Stimulated activated CD8-positive, alpha-beta memory T cell treated with anti-CD3 and anti-CD28 coated beads, Interleukin-4, amount 100 ng/mL, for 1 hour (primary cell): Measurements from ENCODE around the gene ARHGEF28.

Source experiments
- DNase-seq, 2 donors: peaks; one replicate each; pipeline ENCODE4 v3.0.0-alpha.2; 2020; ENCODE audit warnings: low read depth in 2 of 2, low spot score in 1 of 2

Gene ARHGEF28

DNA sequence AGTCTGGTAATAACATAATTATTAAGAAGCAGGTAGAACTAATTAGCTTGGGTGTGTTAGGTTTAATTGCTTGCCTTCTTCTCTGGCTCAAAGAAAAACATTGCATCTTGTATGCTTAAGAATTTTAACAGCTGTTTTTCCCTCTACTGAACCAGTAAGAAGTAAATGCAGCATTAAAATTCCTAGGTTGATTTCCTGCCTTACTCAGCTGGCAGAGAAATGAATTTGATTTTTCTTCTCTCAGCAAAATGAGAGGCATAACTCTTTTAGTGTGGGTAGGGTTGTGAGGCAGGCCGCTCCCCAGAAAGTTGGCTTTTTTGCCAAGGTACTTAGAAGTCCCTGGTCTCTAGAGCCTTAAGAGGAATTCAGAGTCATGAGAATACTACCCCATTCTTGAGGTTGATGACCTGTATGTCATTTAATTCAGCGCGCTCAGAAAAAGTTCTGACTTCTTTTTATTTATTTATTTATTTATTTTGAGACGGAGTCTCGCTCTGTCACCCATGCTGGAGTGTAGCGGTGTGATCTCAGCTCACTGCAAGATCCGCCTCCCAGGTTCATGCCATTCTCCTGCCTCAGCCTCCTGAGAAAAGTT, 302.6 kb downstream of the ARHGEF28 start:
- DNase-seq: no peak

DNA sequence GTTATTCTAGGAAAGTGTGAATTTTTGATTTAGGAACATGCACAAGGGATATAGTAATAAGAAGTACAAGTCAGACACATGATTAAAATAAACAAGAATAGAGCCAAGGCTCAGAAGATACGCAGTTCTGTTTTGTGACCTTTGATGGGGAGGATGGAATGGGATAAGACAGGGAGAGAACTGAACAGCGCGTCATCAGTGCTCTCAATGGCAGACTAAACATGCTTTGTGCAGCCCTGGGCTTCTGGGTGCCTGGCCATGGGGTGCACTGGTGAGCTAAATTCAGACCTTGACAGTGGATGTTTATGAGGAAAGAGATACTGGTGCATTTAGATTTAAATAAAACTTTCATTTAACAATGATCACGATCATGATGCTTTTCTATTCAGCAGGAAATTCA, 309.7 kb downstream of the ARHGEF28 start:
- no peak for DNase-seq

DNA sequence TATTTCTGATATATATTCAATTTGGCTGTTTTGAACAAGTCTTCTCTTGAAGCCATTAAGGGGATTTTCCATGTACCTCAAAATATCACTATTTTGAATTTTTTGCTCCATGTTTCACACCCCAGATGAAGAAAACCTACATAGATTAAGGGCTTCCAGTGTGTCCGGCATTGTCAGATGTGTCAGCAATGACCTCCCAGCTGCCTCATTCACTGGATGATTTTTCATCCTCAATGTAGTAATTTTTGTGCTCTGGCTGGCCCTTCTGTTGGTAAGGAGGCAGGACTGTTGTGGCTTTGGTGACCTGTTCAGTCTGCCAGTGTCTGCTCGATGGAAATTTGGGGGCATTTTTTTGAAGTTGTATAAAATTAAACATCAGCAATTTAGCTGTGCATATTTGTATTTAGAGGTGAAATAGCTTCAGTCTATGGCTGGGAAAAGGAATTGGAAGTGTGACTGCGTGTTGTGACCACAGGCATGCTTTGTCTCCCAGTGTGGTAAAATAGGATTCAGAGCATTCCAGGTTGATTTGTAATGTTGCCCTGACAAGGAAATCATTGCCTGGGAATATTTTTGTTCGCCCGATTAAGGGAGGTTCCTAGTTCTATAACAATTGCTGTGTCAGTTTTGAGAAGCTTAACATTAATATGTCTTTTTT, 312.4 kb downstream of the ARHGEF28 start:
- DNase-seq: no peak

DNA sequence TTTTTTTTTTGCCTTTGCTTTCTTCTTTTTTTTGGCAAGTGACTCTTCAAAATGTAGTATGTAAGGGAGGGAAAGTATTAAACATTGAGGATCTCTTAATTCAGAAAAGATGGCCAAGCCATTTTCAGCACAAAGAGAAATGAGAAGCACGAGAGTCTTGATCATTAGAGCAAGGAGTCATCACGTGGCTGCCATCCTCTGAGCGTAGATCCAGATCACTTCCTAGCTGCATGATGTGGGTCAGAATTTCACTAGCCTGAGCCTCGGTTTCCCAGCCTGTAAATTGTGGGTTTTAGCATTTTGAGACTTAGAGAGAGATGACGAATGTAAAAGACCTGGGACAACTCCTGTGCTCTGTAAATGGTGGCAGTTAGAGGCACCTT, 312.9 kb downstream of the ARHGEF28 start:
- no peak for DNase-seq

DNA sequence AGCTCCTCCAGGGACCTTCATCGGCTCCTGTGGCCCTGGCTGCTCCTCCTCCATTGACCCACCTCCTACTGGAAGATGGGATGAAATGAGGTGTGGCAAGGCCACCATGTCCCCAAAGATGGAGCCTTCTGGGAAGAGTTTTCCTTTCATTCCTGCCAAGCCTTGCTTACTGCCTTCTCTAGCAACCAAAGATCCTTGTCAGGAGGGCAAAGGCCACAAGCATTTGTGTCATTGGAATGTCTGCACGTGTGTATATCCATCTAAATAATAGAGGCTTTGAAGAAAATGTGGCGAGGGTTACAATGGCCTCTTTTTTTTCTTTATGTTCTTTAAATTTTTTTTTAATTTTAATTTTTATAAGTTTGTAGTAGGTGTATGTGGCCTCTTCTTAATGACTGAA, 313.6 kb downstream of the ARHGEF28 start:
- no peak for DNase-seq

DNA sequence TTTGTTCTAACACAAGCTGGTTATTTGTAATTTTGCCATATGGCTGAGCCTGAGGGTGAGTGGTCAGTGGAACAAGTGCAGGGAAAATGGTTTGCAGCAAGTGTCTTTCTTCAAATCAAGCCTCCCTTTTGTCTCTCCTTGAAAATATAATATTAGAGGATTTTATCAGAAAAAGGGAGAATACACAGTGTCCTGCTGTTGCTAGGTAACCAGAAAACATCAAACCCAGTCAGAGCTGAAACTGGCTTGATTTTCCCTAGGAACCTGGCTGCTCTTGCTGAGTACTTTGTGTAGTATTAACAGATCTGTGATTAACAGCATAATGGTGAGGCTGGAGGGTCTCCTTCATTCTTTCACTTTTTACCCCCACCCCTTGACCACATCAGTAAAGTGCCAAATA, 314.0 kb downstream of the ARHGEF28 start:
- no peak for DNase-seq

DNA sequence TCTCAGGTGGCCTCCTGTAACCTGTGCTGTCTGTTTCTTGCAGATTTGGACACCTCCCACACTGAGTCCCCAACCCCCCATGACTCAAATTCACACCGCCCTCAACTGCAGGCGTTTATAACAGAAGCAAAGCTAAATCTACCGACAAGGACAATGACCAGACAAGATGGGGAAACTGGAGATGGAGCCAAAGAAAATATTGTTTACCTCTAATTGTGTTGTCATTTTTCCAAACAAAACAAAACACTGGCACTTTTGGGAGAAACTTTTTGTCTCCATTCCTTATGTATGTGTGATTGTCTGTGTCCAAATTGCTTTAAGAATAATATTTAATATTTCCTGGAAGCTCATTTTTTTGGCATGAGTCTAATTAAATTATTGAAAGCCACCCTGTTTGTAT, 314.8 kb downstream of the ARHGEF28 start:
- DNase-seq: no peak

DNA sequence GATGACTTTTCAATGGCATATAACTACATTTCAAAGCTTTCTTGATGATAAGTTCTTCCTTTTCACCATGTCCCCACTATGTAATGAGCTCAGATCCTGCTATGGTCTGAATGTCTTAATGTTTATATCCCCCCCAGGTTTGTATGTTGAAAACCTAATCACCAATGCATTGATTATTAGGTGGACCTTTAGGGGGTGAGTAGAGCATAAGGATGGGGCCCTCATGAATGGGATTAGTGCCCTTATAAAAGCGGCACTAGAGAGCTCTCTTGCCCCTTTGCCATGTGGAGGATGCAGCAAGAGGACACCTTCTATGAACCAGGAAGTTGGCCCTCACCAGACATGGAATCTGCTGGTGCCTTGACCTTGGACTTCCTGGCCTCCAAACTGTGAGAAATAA, 316.8 kb downstream of the ARHGEF28 start:
- DNase-seq: no peak

DNA sequence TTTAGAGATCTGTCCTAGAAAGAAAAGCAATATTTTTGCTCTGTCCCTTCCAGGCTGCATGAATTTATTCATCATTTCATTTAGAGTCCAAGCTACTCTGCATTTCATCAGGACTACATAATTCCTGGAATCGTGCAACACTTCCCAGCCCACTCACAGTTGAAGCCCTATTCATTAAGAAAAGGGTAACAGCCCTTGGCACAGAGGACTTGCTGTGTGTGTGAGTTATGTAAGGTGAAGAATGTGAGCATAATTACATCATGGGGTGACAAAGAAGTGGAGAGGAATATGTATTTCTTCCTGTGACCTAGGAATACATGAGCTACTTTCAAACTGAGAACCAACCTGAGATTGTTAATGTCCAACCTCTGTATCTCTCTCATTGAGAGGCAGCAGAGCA, 317.4 kb downstream of the ARHGEF28 start:
- no peak for DNase-seq

DNA sequence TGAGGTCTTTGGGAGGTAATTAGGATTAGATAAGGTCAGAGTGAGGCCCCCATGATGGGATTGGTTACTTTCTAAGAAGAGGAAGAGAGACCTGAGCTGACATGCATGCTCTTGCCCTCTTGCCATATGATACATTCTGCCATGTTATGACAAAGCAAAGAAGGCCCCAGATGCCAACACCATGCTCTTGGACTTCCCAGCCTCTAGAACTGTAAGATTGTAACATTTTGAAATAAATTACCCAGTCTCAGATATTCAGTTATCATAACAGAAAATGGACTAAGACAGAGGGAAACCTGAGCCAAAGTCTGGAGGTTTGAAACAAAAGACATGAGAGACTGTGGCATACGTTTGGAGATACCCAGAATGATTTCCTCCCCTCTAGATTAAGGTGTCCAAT, 318.6 kb downstream of the ARHGEF28 start:
- DNase-seq: no peak

DNA sequence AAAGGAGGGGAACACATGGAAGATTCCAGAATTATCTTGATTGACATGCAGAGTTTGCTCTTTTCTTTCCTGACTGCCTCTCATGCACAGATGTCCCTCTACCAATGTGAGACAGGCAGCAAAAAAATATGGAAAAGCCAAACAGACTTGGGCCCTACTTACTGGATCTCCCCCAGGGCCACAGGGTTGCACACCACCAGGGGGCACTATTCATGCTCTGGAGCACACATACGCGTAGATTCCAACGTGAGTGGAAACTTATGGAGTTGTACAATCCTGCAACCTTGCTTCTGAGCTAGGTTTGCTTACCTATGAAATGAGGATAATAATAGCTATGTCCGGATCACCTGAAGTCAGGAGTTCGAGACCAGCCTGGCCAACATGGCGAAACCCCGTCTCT, 319.5 kb downstream of the ARHGEF28 start:
- no peak for DNase-seq

DNA sequence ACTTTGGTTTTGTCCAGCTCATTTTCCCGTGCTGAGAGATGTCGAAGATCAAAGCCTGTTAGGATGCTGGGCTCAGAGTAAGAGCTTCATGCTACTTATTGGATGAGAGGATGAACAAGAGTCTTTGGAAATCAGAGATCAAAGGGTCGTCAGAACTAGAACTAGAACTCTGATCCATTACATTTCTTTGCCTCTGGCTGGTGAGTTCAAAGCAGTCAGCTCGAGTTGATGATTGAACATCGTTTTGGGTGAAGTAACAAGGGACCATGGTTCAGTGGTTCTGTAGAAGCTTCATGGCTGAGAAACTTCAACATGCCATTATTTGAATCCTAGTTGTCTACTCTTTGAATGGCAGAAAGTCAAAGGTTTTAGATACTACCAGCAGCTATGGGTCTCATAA, 320.3 kb downstream of the ARHGEF28 start:
- no peak for DNase-seq

DNA sequence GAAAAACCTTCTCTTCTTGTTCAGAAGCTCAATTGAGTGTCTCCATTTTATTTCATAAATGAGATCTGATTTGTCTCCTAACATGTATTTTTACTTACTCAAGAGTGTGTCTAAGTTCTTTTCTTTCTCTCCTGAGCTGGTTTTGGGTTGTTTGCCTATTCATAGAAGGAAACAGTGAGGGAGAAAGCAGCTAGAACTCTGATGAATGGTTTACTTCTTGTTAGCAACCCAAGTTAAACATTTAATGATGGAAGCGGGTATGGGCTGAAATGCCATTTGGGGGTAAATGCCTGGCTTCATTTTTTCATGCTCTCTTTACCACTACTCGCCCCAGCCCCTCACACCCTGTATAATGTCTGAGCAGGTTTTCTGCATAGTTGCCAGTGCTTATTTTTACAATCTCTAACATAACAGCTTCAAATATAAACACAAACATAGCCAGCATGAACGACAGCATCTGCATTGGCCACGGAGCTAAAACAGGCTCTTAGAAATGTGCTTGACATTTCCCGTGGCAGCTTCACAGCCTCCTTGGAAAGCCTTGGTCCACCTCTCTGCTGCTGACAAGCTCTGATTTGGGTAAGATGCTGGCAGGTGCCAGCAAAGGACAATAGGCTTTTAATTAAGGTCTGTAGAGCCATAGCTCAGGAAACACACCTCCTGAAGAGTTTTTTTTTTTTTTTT, 321.1 kb downstream of the ARHGEF28 start:
- no peak for DNase-seq

DNA sequence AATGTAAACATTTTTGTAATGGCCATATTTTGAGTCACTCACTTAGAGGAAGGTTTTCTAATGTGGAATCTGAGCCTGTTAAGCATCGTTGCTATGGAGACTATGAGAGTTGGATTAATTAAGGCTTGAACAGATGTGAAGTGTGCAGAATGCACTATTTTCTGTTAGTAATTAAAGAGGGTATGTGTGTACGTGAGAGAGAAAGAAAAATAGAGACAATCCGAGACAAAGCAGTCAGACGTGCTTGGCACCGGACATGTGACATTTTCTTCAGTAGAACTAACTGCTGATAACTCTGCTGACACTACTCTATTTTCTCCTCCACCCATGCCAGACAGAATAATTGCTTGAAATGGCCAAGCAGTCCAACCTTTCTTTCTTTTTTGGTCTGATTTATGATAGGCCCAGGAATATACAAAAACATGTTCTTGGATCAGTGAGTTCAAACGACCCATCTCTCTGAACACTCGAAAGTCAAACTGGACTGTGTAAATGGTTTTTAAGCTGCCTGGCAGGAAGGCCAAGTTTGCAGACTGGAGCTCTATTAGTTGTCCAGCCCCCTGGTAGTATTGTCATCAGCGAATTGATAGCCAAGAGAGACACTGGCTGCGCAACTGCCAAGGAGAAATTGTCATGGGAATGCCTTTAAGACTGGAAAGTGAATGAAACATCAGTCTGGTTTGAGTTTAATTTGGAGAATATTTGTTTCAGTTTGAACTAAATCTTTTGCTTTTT, 322.1 kb downstream of the ARHGEF28 start:
- DNase-seq: no peak

DNA sequence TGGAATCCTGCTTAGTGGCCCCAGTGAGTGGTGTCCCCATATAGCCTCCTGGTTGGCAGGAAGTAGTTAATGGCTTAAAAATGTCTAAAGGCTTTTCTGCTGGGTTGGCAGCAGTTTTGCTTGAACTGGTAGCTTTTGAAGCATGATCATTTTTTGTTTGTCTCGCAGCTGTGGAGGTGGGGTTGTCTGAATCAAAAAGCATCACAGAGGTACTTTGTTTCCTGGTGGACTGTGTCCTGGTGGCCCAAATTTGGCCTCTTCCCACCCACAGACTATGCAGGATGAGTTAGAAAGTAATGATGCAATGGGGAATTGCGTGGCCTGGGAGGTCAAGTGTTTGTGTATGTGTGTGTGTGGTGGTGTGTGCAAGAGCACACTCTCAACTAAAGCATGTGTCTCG, 322.7 kb downstream of the ARHGEF28 start:
- DNase-seq: no peak

DNA sequence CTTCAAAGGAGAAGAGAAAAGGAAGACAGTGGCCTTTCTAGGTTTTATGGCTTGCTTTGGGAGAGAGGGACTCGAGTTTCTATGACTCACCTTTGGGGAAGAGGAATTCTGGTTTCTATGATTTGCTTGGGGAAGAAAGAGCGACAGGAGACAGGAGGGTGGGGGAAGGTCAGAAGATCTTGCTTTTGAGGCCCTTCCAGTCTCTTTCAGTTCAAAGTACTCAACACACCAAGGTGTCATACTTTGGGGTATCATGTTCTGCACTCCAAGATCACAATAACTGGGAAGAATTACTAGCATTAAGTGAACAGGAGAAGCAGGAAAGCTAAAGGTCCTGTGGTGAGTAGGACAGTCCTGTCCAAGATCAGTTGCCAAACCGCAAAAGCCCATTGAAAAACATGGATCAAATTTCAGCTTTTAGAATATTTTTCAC, 324.5 kb downstream of the ARHGEF28 start:
- DNase-seq: no peak

DNA sequence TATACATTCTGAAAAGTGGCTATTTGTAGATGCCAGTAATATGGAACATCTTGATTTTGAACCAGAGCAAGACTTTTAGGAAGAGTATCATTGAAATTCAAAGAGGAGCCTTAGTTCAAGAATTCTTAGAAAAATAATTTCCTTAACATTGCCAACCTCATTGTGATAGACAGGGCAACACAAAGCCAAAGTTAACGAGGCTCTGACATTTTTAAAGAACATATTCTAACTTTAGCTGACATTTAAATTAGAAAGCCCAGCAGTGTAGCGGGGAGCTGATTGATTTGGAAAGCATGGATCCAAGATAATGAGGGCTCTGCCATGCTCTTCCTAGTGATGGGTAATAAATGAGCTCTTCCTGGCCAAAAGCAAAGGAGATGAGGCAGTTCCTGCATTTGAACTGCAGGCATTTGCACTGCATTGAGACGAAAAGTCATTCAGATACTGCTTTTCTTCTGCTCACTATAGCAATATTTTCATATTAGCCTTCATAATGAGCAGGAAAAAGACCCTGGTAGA, 325.0 kb downstream of the ARHGEF28 start:
- no peak for DNase-seq

DNA sequence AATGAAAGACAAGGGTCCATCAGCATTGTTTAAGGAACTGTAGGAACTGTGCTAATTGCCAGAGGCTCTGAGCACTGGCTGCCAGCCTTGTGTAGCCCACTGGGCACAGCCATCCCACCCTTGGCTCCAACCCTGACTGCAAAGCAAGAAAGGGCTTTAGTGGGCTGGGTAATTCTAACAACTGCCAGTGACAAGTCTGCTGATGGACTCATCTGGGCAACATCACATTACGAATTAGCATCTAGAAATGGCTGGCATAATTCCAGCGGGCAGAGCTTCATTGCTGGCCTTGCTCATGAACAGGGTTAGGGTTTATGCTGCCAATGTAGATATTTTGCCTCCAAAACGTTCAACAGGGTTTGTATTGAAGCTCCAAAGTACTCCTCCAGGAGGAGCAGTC, 326.9 kb downstream of the ARHGEF28 start:
- no peak for DNase-seq

DNA sequence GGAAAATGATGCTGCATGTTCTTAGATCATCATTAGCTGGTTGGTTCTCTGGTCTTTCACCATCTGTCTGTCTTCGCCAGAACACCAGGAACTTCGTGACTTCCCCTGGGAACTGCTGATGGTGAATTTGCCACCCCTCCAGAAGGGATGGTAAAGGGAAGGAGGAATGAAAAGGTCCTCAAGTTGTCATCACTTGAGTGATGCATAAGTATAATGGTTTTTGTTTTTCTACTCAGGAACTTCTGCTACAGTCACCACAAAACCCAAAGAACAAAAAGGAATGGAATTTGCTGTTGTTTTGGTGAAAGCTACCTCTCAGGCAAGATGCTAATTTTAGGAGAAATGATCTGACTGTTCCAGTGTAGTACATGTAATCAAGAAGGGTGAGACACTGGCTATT, 328.4 kb downstream of the ARHGEF28 start:
- no peak for DNase-seq

DNA sequence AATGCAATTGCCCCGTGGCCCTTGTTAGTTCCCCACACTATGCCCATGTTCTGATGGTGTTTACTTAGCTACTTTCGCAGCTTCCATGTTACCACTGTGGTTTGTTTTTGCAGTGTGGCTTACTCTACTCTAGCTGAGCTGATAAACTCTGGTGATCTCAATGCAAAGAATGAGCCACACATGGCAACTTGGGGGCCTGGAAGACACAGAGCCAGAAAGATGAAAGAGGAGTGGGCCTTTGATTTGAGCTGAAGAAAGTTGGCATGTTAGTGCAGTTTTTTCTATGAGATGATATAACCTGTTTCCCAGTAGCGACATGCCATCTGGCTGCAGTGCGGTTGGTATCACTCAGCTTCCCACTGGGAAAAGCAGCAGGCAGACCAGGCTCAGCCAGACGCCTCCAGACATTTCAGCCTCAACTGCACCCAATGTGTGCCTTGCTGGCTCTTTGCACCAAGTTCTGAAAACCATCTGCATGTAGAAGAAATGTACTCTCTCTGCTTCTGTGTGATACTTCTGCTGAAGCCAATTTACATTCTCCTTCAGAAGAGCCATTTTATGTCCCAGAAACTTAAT, 329.4 kb downstream of the ARHGEF28 start:
- DNase-seq: no peak

DNA sequence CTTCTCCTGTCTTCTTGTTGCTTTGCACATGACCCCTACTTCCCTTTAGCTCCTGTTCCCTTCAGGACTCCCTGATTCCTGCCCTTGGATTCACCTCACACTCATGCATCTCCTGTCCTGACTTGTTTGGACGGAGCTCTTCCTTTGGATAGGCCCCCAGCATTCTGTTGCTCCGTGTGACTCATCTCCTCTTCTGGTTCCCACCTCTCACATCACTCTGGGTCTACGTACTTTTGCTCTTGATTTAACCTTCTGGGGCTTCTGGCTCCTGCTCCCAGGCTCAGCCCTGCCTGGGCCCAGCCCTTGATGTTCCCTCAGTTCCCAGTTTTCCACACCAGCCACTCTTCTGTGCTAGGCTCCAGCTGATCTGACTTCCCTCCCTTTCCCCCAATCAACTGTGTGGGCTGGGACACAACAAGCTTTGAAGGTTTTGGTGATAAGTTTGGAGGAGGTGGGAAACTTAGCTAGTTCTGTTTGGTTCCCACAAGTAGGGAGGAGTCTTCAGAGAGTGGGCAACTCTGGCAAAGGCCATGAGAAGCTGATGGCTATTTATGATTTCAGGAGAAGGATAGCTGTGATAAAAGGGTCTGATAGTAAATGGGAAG, 331.5 kb downstream of the ARHGEF28 start:
- DNase-seq: no peak
